Measurements from ENCODE around the gene TMC1. TPM values are rescaled to one million over a fixed set of nuclear protein-coding genes. Genes with fewer than 3 reads are reported as not detected.

The TMC1 gene
- total and polyA plus RNA-seq, 2 experiments from 2014 or later: not detected

- no peak for DNase-seq (ENCODE audit: low read depth in 1 of 2, low spot score in 1 of 2)
- no peaks in the 10 kb centered on the region for H3K4me1 ChIP-seq (ENCODE audit: low read depth)
- no peak for TF ChIP-seq CTCF (IDR thresholded peaks at IDR 0.05; ENCODE audit: low read depth, low read length)
- no peaks in the 10 kb centered on the region for H3K9me3 ChIP-seq (ENCODE audit: low read depth)
- no peak overlapping the region for H3K4me3 ChIP-seq
- H3K27ac ChIP-seq: no peak overlapping the region
- H3K36me3 ChIP-seq: no peaks in the 10 kb centered on the region
- H3K27me3 ChIP-seq: no peaks in the 10 kb centered on the region
Measured at GRCh38 chr9:72874344-72874743, 352.9 kb downstream of the TMC1 start.

GRCh38 chr9:72875221-72875620, 353.8 kb downstream of the TMC1 start:
- H3K9me3 ChIP-seq (ENCODE audit: low read depth): no peaks in the 10 kb centered on the region
- H3K4me1 ChIP-seq (ENCODE audit: low read depth): no peaks in the 10 kb centered on the region
- H3K36me3 ChIP-seq: no peaks in the 10 kb centered on the region
- no peak for TF ChIP-seq CTCF (IDR thresholded peaks at IDR 0.05; ENCODE audit: low read depth, low read length)
- no peak overlapping the region for H3K27ac ChIP-seq
- H3K4me3 ChIP-seq: no peak overlapping the region
- DNase-seq (ENCODE audit: low read depth in 1 of 2, low spot score in 1 of 2): no peak
- no peaks in the 10 kb centered on the region for H3K27me3 ChIP-seq

GRCh38 chr9:72880821-72881220, 359.4 kb downstream of the TMC1 start:
- no peak overlapping the region for H3K27ac ChIP-seq
- no peaks in the 10 kb centered on the region for H3K27me3 ChIP-seq
- no peaks in the 10 kb centered on the region for H3K36me3 ChIP-seq
- DNase-seq (ENCODE audit: low read depth in 1 of 2, low spot score in 1 of 2): no peak
- H3K9me3 ChIP-seq (ENCODE audit: low read depth): no peaks in the 10 kb centered on the region
- no peak for TF ChIP-seq CTCF (IDR thresholded peaks at IDR 0.05; ENCODE audit: low read depth, low read length)
- H3K4me1 ChIP-seq (ENCODE audit: low read depth): no peaks in the 10 kb centered on the region
- H3K4me3 ChIP-seq: no peak overlapping the region

- no peak for TF ChIP-seq CTCF (IDR thresholded peaks at IDR 0.05; ENCODE audit: low read depth, low read length)
- Histone ChIP-seq H3K36me3 (no peaks in the 10 kb centered on the region), H3K27me3 (no peaks in the 10 kb centered on the region), H3K4me1 (ENCODE audit: low read depth) (no peaks in the 10 kb centered on the region), H3K4me3 (no peak overlapping the region), H3K27ac (no peak overlapping the region), H3K9me3 (ENCODE audit: low read depth) (no peaks in the 10 kb centered on the region)
- DNase-seq (ENCODE audit: low read depth in 1 of 2, low spot score in 1 of 2): no peak
Measured at GRCh38 chr9:72882117-72882775, 360.8 kb downstream of the TMC1 start.

GRCh38 chr9:72883875-72884274, 362.5 kb downstream of the TMC1 start:
- H3K27ac ChIP-seq: no peak overlapping the region
- H3K9me3 ChIP-seq (ENCODE audit: low read depth): no peaks in the 10 kb centered on the region
- TF ChIP-seq CTCF (IDR thresholded peaks at IDR 0.05; ENCODE audit: low read depth, low read length): no peak
- no peak overlapping the region for H3K4me3 ChIP-seq
- no peak for DNase-seq (ENCODE audit: low read depth in 1 of 2, low spot score in 1 of 2)
- no peaks in the 10 kb centered on the region for H3K27me3 ChIP-seq
- no peaks in the 10 kb centered on the region for H3K36me3 ChIP-seq
- no peaks in the 10 kb centered on the region for H3K4me1 ChIP-seq (ENCODE audit: low read depth)

Data from cardiac muscle cell (in vitro differentiated cells and primary cell).